Smooth muscle cell (in vitro differentiated cells): ENCODE measurements around the gene LRP2BP. TPM values are rescaled to one million over a fixed set of nuclear protein-coding genes. Genes with fewer than 3 reads are reported as not detected.
A peak's percentile ranks its signal among the peaks of the same experiment; 100 is the strongest.

Experiments used
- DNase-seq: peaks from one replicate; lab custom pipeline; 2025; ENCODE audit not compliant: unreplicated experiment; lab: John Stamatoyannopoulos, UW
- H2AFZ ChIP-seq: fragments of 200-600 bp; sonication (generic); 2 replicates; pipeline ENCODE4 v1.6.0; 2016; ENCODE audit warnings: antibody characterized with exemption, low read depth, mild to moderate bottlenecking
- H3F3A ChIP-seq: fragments of 200-600 bp; sonication (generic); 2 replicates; pipeline ENCODE4 v1.6.0; 2017; ENCODE audit warnings: antibody characterized with exemption, low read depth
- H3K27ac ChIP-seq: fragments of 200-600 bp; sonication (generic); 2 replicates; pipeline ENCODE4 v1.5.1; 2016; ENCODE audit warnings: low read depth, mild to moderate bottlenecking
- H3K27me3 ChIP-seq: fragments of 200-600 bp; sonication (generic); 2 replicates; pipeline ENCODE4 v1.6.1; 2016; ENCODE audit warnings: low read depth, mild to moderate bottlenecking
- H3K36me3 ChIP-seq: fragments of 200-600 bp; sonication (generic); 2 replicates; pipeline ENCODE4 v1.5.1; 2016; ENCODE audit warnings: low read depth
- H3K4me1 ChIP-seq: fragments of 200-600 bp; sonication (generic); 2 replicates; pipeline ENCODE4 v1.5.1; 2016; ENCODE audit warnings: low read depth
- H3K4me2 ChIP-seq: fragments of 200-600 bp; sonication (generic); 2 replicates; pipeline ENCODE4 v1.6.0; 2016; ENCODE audit warnings: mild to moderate bottlenecking
- H3K4me3 ChIP-seq: fragments of 200-600 bp; sonication (generic); 2 replicates; pipeline ENCODE4 v1.5.1; 2016; ENCODE audit warnings: mild to moderate bottlenecking
- H3K79me2 ChIP-seq: fragments of 200-600 bp; sonication (generic); 2 replicates; pipeline ENCODE4 v1.6.0; 2016; ENCODE audit warnings: low read depth, mild to moderate bottlenecking
- H3K9ac ChIP-seq: fragments of 200-600 bp; sonication (generic); 2 replicates; pipeline ENCODE4 v1.6.0; 2016; ENCODE audit warnings: low read depth
- H3K9me3 ChIP-seq: fragments of 200-600 bp; sonication (generic); replicated peaks from 2 replicates; pipeline ENCODE4 v1.5.1; 2016; ENCODE audit warnings: low read depth
- H4K20me1 ChIP-seq: fragments of 200-600 bp; sonication (generic); 2 replicates; pipeline ENCODE4 v1.6.0; 2016; ENCODE audit warnings: low read depth
- WGBS: methylation state at CpG from one replicate; pipeline ENCODE4 v1.1.7; 2016; ENCODE audit warnings: low lambda C conversion rate; 5-methylcytosine and 5-hydroxymethylcytosine counted together
- polyA plus RNA-seq: library from polyadenylated mRNA; unstranded; fragments of >200 nt; fragmentation: Nextera tagmentation; extraction: Ambion mirVana; gene quantifications from 2 replicates; pipeline ENCODE4 v1.2.1, GENCODE V29; 2016
- total RNA-seq: library from RNA; depleted of rRNA; stranded (reverse); fragments of >200 nt; gene quantifications from 2 replicates; pipeline ENCODE4 v1.2.3, GENCODE V29; 2014
- TF ChIP-seq, protein P1 (sequence below): fragments of 200-600 bp; sonication (generic); IDR thresholded peaks from 2 replicates; pipeline ENCODE4 v1.5.1; 2017; ENCODE audit warnings: borderline replicate concordance, mild to moderate bottlenecking, antibody characterized with exemption; ENCODE audit not compliant: insufficient read depth, poor library complexity, severe bottlenecking

LRP2BP gene
- total and polyA plus RNA-seq, 2 experiments from 2014 or later, result 0.48 to 1.4 TPM

- Histone ChIP-seq H3K4me2 (no peak overlapping the region), H3K9me3 (peaks cover 6% of the 10 kb centered on the region), H4K20me1 (no peaks in the 10 kb centered on the region), H3F3A (no peaks in the 10 kb centered on the region), H3K4me3 (no peak overlapping the region), H3K4me1 (no peaks in the 10 kb centered on the region), H3K79me2 (no peaks in the 10 kb centered on the region), H3K27ac (no peak overlapping the region), H3K27me3 (no peaks in the 10 kb centered on the region), H3K9ac (no peak overlapping the region), H3K36me3 (peaks cover 26% of the 10 kb centered on the region), H2AFZ (no peak overlapping the region)
- WGBS, result 96% methylated on average over 6 of the region's 6 CpGs
- TF ChIP-seq, protein P1, sequence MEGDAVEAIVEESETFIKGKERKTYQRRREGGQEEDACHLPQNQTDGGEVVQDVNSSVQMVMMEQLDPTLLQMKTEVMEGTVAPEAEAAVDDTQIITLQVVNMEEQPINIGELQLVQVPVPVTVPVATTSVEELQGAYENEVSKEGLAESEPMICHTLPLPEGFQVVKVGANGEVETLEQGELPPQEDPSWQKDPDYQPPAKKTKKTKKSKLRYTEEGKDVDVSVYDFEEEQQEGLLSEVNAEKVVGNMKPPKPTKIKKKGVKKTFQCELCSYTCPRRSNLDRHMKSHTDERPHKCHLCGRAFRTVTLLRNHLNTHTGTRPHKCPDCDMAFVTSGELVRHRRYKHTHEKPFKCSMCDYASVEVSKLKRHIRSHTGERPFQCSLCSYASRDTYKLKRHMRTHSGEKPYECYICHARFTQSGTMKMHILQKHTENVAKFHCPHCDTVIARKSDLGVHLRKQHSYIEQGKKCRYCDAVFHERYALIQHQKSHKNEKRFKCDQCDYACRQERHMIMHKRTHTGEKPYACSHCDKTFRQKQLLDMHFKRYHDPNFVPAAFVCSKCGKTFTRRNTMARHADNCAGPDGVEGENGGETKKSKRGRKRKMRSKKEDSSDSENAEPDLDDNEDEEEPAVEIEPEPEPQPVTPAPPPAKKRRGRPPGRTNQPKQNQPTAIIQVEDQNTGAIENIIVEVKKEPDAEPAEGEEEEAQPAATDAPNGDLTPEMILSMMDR, result no peak
- DNase-seq, result no peak
Observed at GRCh38 chr4:185405296-185405999, 9.7 kb upstream of the LRP2BP start.

- no peaks in the 10 kb centered on the region for H3K4me1 ChIP-seq
- DNase-seq, result no peak
- H3K27ac ChIP-seq, result no peak overlapping the region
- H3K79me2 ChIP-seq, result no peaks in the 10 kb centered on the region
- TF ChIP-seq, protein P1, result no peak
- no peaks in the 10 kb centered on the region for H4K20me1 ChIP-seq
- no peak overlapping the region for H3K4me3 ChIP-seq
- no peaks in the 10 kb centered on the region for H3K9me3 ChIP-seq
- peaks cover 29% of the 10 kb centered on the region for H3K36me3 ChIP-seq
- no peak overlapping the region for H2AFZ ChIP-seq
- no peak overlapping the region for H3K4me2 ChIP-seq
- H3F3A ChIP-seq, result peaks cover 7% of the 10 kb centered on the region
- H3K27me3 ChIP-seq, result no peaks in the 10 kb centered on the region
- no peak overlapping the region for H3K9ac ChIP-seq
- 98% methylated on average over 4 of the region's 4 CpGs for WGBS
Observed at GRCh38 chr4:185404031-185404430, 8.3 kb upstream of the LRP2BP start.

GRCh38 chr4:185399466-185399865, 3.7 kb upstream of the LRP2BP start:
- H2AFZ ChIP-seq, result no peak overlapping the region
- no peak overlapping the region for H3K27ac ChIP-seq
- no peaks in the 10 kb centered on the region for H3K9me3 ChIP-seq
- H3K4me2 ChIP-seq, result peak overlapping the region; percentile 27
- DNase-seq, result no peak
- TF ChIP-seq, protein P1, result no peak
- H3K9ac ChIP-seq, result no peak overlapping the region
- no peak overlapping the region for H3K4me3 ChIP-seq
- no peaks in the 10 kb centered on the region for H3K79me2 ChIP-seq
- H3K36me3 ChIP-seq, result peaks cover 19% of the 10 kb centered on the region
- WGBS, result 91% methylated on average over 8 of the region's 8 CpGs
- peaks cover 25% of the 10 kb centered on the region for H3K4me1 ChIP-seq
- H3F3A ChIP-seq, result peaks cover 14% of the 10 kb centered on the region
- no peaks in the 10 kb centered on the region for H4K20me1 ChIP-seq
- H3K27me3 ChIP-seq, result no peaks in the 10 kb centered on the region

DNA sequence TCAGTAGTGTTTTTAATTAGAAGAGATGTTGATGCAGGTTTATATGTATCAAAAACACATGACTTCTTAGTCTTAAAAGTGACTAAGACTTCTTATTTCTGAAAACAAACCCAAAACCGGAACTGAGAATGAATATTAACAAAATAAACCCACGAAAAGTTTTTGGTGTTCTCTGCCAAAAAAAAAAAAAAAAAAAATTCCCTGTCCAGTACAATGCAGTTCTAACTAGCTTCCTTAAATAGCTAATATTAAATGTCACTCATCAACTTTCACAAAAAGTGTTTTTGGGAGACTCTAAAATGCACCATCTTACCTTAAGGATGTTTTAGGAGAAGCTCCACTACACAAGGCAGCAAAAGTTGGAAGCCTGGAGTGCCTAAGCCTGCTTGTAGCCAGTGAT, 2.9 kb upstream of the LRP2BP start:
- WGBS, result 96% methylated on average over 2 of the region's 2 CpGs
- Histone ChIP-seq H3K9me3 (no peaks in the 10 kb centered on the region), H3K4me2 (peak overlapping the region; percentile 95), H3K9ac (no peak overlapping the region), H3K36me3 (peaks cover 19% of the 10 kb centered on the region), H3K4me1 (peaks cover 25% of the 10 kb centered on the region), H4K20me1 (no peaks in the 10 kb centered on the region), H3K27ac (no peak overlapping the region), H3K79me2 (no peaks in the 10 kb centered on the region), H3K4me3 (peak overlapping the region; percentile 11), H3K27me3 (no peaks in the 10 kb centered on the region), H3F3A (peaks cover 14% of the 10 kb centered on the region), H2AFZ (no peak overlapping the region)
- TF ChIP-seq, protein P1, result no peak
- no peak for DNase-seq
